HG03045 (cell line): Measurements from ENCODE around the gene NAT16.

ENCODE experiments used
- ATAC-seq: cut with Tn5 transposase; IDR thresholded peaks from one replicate; pipeline ENCODE4 v1.9.1; 2021; ENCODE audit warnings: mild to moderate bottlenecking, moderate library complexity; ENCODE audit not compliant: unreplicated experiment

The NAT16 gene

GRCh38 chr7:101172005-101172853, 7.9 kb downstream of the NAT16 start:
- no peak for ATAC-seq

- ATAC-seq, result no peak
Observed at GRCh38 chr7:101171442-101171837, 8.7 kb downstream of the NAT16 start.

GRCh38 chr7:101170617-101171441, 9.3 kb downstream of the NAT16 start:
- ATAC-seq, result no peak

GRCh38 chr7:101169838-101170551, 10.1 kb downstream of the NAT16 start:
- ATAC-seq, result no peak

GRCh38 chr7:101169110-101169837, 10.8 kb downstream of the NAT16 start:
- ATAC-seq, result no peak

- ATAC-seq, result no peak
Observed at GRCh38 chr7:101168412-101169049, 11.6 kb downstream of the NAT16 start.

GRCh38 chr7:101167645-101168411, 12.3 kb downstream of the NAT16 start:
- no peak for ATAC-seq

- no peak for ATAC-seq
Observed at GRCh38 chr7:101166909-101167644, 13.0 kb downstream of the NAT16 start.

GRCh38 chr7:101166648-101166908, 13.5 kb downstream of the NAT16 start:
- no peak for ATAC-seq

GRCh38 chr7:101165958-101166647, 14.0 kb downstream of the NAT16 start:
- ATAC-seq, result no peak

- ATAC-seq, result peak; percentile 78
Observed at GRCh38 chr7:101165075-101165957, 14.8 kb downstream of the NAT16 start, which contains the start of gene VGF. VGF (minus strand) TSS chr7:101165569; CDS start chr7:101164843, 726 bp downstream.

GRCh38 chr7:101164071-101164840, 15.8 kb downstream of the NAT16 start:
- ATAC-seq, result no peak

GRCh38 chr7:101163279-101164070, 16.6 kb downstream of the NAT16 start:
- ATAC-seq, result no peak

- no peak for ATAC-seq
Observed at GRCh38 chr7:101162551-101163278, 17.4 kb downstream of the NAT16 start.
